ENCODE results near the gene ZFP91. TPM values are rescaled to one million over a fixed set of nuclear protein-coding genes. Genes with fewer than 3 reads are reported as not detected.

The ZFP91 gene
- total and polyA plus RNA-seq, 2 of the 13 experiments (the other 11 are each of a cell fraction or from before 2014, with no cell fraction given), result 13.5 to 38.6 TPM

DNA sequence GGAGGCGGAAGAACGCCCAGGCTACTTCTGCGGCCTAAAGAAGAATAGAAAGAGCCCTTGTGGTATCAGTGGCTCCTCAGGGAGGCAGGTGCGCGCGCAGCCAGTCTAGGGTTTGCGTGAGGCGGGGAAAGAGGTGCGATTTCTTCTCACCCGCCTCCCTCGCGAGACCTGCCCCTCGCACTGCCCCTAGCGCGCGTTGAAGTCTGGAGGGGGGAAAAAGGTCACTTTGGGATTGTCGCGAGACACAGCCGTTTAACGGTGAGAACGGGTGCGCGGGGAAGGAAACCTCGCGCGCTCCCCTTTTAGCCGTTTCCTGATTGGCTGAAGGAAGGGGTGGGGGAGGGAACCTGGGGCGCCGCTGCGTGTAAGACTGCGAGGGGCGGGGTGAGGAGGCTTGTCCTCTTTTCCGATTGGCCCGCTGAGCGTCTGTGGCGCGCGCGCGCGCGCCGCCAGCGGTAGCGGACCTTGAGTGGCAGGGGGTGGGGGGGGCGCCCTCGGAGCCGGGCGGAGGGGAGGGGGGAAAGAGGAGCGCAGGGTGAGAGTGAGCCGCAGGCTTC, at the start of gene ZFP91 (continued):
- TF ChIP-seq CREB1 (IDR thresholded peaks at IDR 0.05) (peak; percentile 47; the same call in 1 of the 2 replicates), CREB1 (CRISPR knock-in tag; IDR thresholded peaks at IDR 0.05) (no peak), ARHGAP35 (CRISPR knock-in tag; IDR thresholded peaks at IDR 0.05; ENCODE audit: borderline replicate concordance) (no peak), NCOR1 (IDR thresholded peaks at IDR 0.05; ENCODE audit: borderline replicate concordance, low read length) (no peak), GPN1 (CRISPR knock-in tag; IDR thresholded peaks at IDR 0.05; ENCODE audit: borderline replicate concordance) (no peak), MAZ (IDR thresholded peaks at IDR 0.05; ENCODE audit: borderline replicate concordance, low read depth, low read length) (peak; percentile 78), MAZ (CRISPR knock-in tag; IDR thresholded peaks at IDR 0.05; ENCODE audit: low read depth) (no peak)
- TF ChIP-seq, protein P1, sequence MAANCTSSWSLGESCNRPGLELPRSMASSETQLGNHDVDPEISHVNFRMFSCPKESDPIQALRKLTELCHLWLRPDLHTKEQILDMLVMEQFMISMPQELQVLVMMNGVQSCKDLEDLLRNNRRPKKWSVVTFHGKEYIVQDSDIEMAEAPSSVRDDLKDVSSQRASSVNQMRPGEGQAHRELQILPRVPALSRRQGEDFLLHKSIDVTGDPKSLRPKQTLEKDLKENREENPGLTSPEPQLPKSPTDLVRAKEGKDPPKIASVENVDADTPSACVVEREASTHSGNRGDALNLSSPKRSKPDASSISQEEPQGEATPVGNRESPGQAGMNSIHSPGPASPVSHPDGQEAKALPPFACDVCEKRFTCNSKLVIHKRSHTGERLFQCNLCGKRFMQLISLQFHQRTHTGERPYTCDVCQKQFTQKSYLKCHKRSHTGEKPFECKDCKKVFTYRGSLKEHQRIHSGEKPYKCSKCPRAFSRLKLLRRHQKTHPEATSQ (CRISPR knock-in tag; IDR thresholded peaks at IDR 0.05; ENCODE audit: borderline replicate concordance), result no peak
- TF ChIP-seq, protein P2, sequence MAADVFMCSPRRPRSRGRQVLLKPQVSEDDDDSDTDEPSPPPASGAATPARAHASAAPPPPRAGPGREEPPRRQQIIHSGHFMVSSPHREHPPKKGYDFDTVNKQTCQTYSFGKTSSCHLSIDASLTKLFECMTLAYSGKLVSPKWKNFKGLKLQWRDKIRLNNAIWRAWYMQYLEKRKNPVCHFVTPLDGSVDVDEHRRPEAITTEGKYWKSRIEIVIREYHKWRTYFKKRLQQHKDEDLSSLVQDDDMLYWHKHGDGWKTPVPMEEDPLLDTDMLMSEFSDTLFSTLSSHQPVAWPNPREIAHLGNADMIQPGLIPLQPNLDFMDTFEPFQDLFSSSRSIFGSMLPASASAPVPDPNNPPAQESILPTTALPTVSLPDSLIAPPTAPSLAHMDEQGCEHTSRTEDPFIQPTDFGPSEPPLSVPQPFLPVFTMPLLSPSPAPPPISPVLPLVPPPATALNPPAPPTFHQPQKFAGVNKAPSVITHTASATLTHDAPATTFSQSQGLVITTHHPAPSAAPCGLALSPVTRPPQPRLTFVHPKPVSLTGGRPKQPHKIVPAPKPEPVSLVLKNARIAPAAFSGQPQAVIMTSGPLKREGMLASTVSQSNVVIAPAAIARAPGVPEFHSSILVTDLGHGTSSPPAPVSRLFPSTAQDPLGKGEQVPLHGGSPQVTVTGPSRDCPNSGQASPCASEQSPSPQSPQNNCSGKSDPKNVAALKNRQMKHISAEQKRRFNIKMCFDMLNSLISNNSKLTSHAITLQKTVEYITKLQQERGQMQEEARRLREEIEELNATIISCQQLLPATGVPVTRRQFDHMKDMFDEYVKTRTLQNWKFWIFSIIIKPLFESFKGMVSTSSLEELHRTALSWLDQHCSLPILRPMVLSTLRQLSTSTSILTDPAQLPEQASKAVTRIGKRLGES (CRISPR knock-in tag; IDR thresholded peaks at IDR 0.05; ENCODE audit: borderline replicate concordance), result no peak
